ENCODE measurements around the gene BTNL9. TPM values are rescaled to one million over a fixed set of nuclear protein-coding genes. Genes with fewer than 3 reads are reported as not detected.

BTNL9 gene
- total RNA-seq = not detected in 2 replicates

GRCh38 chr5:181039931-181040630 lies at the start of gene BTNL9:
BTNL9 (plus strand) TSS chr5:181040266; CDS start chr5:181045490, 5,224 bp downstream.

Small RNA genes lying within 50 kb of the gene (small RNA-seq; reads per million reads assigned to genes)
- gene MIR8089 (not detected), gene RNU6-1036P (not detected)

Other genes starting within 250 kb of the BTNL9 start
- 88.4 and 104 TPM in 2 replicates for gene MGAT1, start 237.5 kb upstream of the BTNL9 start, total RNA-seq
- gene ZFP62, start 179.0 kb upstream of the BTNL9 start, total RNA-seq = 21.3 and 23.3 TPM in 2 replicates
- gene BTNL8, start 141.1 kb upstream of the BTNL9 start, total RNA-seq = not detected in 2 replicates
- not detected in 2 replicates for gene BTNL3, start 51.4 kb upstream of the BTNL9 start, total RNA-seq
- not detected in 2 replicates for gene OR2V1, start 90.9 kb downstream of the BTNL9 start, total RNA-seq
- gene OR2V2, start 107.3 kb downstream of the BTNL9 start, total RNA-seq = not detected in 2 replicates
- gene TRIM7, start 164.9 kb downstream of the BTNL9 start, total RNA-seq = 15.1 and 15.4 TPM in 2 replicates
- gene TRIM41, start 183.0 kb downstream of the BTNL9 start, total RNA-seq = 6.7 and 11.6 TPM in 2 replicates
- 3,694 and 3,876 TPM in 2 replicates for gene RACK1, start 203.6 kb downstream of the BTNL9 start, total RNA-seq
- gene TRIM52, start 220.9 kb downstream of the BTNL9 start, total RNA-seq = 8.1 and 9.0 TPM in 2 replicates